UCSD-AML1 (cell line): Measurements from ENCODE around the gene RNH1.
"Not testable (repeated sequence)": the region's sequence is repeated elsewhere in the genome, so short reads cannot be mapped to it uniquely, and the experiment has no call there.

Experiments
- DNase-seq: peaks from one replicate; lab custom pipeline; 2025; ENCODE audit not compliant: unreplicated experiment; lab: John Stamatoyannopoulos, UW

The RNH1 gene

GRCh38 chr11:477052-477715 is 29.9 kb downstream of the RNH1 start:
- DNase-seq: no peak

GRCh38 chr11:476416-476815 is 30.6 kb downstream of the RNH1 start:
- no peak for DNase-seq

- DNase-seq: no peak
Observed at GRCh38 chr11:475941-476340, 31.1 kb downstream of the RNH1 start.

GRCh38 chr11:474914-475506 is 32.0 kb downstream of the RNH1 start:
- DNase-seq: no peak

- DNase-seq: no peak
Observed at GRCh38 chr11:473962-474785, 32.9 kb downstream of the RNH1 start.

- no peak for DNase-seq
Observed at GRCh38 chr11:473415-473814, 33.6 kb downstream of the RNH1 start.

GRCh38 chr11:472816-473215 is 34.2 kb downstream of the RNH1 start:
- no peak for DNase-seq

GRCh38 chr11:472272-472671 is 34.8 kb downstream of the RNH1 start:
- DNase-seq: no peak

- DNase-seq: no peak
Observed at GRCh38 chr11:471468-472145, 35.4 kb downstream of the RNH1 start.

GRCh38 chr11:469684-470560 is 37.1 kb downstream of the RNH1 start:
- DNase-seq: no peak

- DNase-seq: not testable (repeated sequence)
Observed at GRCh38 chr11:469026-469683, 37.9 kb downstream of the RNH1 start.

GRCh38 chr11:468493-468892 is 38.5 kb downstream of the RNH1 start:
- no peak for DNase-seq

- DNase-seq: no peak
Observed at GRCh38 chr11:468036-468435, 39.0 kb downstream of the RNH1 start.

- DNase-seq: peak; percentile 28
Observed at GRCh38 chr11:465896-466530, 41.0 kb downstream of the RNH1 start.

GRCh38 chr11:464316-464715 is 42.7 kb downstream of the RNH1 start:
- DNase-seq: no peak

GRCh38 chr11:462107-462890 is 44.7 kb downstream of the RNH1 start:
- DNase-seq: no peak

- no peak for DNase-seq
Observed at GRCh38 chr11:461626-462025, 45.4 kb downstream of the RNH1 start.

- no peak for DNase-seq
Observed at GRCh38 chr11:460331-461199, 46.5 kb downstream of the RNH1 start.
